GM19467 (cell line): Measurements from ENCODE around the gene CD40.

ENCODE experiments used
- ATAC-seq: cut with Tn5 transposase; IDR thresholded peaks from one replicate; pipeline ENCODE4 v1.9.1; 2021; ENCODE audit warnings: mild to moderate bottlenecking, moderate library complexity; ENCODE audit not compliant: unreplicated experiment

Gene CD40

DNA sequence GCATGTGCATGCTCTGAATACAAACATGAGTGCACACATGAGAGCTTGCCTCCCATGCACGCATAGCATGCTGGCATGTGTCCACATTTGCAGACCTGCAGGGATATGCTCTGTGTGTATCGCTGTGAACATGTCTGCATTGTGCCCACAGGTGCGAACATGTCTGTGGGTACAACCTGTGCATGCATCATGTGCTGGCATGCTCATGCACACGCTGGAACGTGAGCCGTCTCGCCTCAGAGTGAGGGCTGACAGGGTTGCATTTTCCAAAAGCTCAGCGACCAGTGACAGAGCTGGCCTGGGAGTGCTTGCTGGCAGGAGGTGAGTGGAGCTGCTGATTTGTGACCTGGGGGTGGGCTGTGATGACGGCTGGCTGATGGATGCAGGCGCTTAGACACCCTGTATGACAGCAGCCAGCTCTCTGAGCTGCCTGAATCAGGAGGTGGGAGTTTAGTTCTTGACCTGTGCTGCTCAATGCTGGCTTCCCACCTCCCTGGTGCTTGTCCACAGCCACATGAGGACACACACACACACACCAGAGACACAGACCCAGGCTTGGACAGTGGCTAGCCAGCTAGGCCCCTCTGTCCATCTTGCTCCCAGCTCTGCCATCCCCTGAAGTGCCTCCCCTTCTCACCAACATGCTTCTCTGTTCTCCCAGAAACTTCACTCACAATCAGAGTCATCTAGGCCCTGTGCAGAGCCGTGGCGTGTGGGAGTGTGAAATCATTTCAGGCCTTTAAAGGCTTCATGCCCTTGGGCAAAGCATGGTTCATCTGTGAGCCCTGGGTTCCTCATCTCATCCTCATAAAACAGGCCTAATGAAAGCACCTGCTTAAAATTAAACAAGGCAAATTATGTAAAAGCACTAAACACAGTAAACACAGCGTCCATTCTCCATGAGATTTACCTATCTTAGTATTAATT lies 51.4 kb downstream of the CD40 start:
- no peak for ATAC-seq

DNA sequence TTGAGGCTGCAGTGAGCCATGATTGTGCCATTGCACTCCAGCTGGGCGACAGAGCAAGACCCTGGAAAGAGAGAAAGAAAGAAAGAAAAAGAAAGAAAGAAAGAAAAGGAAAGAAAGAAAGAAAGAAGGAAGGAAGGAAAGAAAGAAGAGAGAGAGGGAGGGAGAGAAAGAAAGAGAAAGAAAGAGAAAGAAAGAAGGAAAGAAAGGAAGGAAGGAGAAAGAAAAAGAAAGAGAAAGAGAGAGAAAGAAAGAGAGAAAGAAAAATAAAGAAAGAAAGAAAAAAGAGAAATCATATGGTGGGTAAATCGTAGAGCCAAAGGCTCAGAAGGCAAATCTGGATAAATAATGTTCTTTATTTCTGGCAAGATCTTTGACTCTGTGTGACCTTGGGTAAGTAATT lies 53.4 kb downstream of the CD40 start:
- ATAC-seq, result no peak

DNA sequence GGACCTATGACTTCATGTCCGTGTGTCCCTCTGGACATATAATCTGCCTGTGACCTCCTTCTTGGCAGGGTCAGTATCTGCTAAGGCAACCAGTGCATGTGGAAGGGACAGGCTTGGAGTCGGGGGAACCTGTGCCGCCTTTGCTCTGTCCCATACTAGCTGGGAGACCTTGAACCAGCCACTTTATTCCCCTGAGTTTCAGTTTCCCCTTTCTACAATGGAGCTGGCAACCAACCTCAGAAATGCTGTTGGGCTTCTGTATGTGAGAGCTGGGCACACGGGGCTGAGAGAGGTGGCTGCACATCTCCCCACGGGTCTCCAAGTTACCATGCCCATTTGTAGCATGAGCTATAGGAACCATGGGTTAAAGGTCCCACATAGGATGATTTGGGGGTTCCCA lies 53.8 kb downstream of the CD40 start:
- ATAC-seq, result no peak

DNA sequence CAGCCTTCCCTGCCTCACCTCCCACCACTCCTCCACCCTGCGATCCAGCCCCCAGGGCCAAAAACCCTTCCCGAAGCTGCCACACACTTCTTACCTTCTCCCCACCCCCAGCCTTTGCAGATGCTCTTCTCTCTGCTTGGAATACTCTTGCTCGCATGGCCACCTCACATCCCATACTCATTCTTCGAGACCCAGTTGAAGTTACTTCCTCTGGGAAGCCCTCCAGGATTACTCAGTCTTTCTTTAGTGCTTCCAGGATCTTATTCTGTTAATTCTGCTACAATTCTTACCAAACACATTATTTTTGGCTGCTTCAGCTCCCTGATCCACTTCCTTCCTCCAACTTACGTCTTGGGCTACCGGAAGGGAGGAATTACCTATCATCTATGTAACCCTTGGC lies 54.3 kb downstream of the CD40 start:
- no peak for ATAC-seq

DNA sequence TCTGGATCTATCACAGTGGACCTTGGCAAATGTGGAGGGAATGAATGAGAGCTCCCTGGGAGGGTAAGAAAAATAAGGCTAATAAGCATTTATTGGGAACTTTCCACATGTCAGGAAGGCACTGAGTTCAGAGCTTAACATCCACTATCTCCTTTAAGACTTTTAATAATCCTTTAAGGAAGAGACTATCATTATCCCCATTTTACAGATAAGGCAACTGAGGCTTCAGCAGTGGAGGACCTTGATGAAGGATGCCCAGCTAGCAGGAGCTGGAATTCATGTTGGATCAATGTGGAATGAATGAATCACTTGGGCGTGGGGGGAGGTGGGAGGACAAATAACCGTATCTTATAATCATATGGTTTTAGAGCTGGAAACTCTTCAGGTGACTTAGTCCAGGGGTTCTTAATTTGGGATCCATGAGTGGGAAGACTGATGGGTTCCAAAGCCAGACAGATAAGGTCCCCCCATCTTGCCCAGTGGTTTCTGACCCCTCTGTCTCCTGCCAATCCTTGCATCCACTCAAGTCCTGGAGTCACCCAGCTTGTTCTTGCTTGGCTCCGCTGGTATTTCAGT lies 54.9 kb downstream of the CD40 start:
- ATAC-seq, result no peak

DNA sequence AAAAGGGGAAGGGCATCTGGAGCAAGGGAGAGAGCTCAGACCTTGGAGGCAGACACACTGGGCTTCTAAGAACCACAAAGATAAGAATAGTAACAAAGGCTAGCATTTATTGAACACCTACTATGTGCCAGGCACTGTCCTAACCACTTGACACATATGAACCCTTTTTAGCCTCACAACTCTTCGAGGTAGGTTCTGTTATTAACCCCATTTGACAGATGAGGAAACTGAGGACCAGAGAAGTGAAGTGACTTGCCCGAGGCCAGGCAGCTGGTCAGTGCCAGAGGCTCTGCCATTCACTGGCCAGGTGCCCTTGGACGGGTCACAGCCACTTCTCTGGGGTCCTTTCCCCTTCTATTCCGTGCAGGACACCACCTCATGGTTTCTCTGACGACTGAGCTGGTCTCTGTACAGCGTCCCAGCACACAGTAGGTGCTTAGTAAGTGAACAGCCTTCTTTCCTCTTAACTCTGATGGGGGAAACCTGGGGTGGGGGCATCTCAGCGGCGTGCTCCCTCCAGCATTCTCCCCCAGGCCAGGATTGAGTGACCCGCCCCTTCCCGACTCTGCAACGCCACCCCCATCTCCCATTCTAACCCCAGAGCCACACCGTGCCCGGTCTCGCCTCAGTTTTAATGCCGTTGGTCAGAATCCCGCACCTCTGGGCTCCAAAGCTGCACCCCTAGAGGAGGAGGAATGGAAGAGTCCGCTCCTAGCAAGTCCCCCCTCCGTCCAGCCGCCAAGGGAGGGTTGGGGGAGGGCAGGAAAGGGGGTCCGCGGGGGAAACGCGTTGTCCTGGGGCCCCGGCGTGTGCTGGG lies 55.7 kb downstream of the CD40 start:
- ATAC-seq, result no peak

DNA sequence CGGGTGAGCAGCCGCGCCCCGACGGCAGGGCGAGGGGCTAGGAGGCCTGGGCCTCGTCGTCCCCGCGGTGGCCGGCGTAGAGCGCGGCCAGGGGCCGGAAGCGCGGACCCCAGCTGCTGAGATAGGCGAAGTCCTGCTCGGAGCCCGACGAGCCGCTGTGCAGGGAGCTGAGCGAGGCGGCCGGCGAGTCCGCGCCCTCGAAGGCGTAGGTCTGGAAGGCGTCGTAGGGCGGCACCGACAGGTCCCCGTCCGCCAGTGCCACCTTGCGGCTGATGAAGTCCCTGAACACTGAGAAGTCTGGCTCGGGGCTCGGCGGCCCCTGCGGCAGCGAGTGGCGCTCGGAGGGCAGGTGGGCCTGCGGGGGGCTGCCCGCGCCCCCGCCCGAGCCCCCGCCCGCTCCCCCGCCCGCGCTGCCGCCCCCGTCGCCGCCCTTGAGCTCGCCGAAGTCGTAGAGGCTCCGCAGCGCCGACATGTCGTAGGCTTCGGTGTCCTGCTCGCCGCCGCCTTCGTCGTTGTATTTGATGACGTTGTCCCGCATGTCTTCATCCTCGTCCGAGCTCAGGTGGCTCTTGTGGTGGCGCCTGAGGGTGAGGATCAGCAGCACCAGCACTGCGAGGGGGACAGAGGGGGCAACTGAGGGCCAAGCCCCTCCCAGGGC lies 56.5 kb downstream of the CD40 start:
- ATAC-seq, result no peak

DNA sequence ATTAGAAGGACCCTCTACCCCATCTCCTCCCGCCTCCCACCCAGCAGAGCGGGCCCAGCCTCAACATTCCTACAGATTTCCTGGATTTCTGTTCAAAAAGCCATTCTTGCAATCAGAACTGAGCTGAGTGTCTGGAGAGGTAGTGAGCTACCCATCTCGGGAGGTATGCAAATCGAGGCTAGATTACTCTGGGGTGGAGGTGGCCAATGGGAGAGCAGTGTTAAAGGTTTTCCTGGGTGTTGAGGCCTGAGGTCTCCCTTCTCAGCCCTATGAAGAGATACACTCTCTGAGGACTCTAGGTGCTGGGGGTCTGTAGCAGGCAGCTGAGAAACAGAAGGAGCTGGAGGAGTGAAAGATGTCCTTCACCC lies 57.0 kb downstream of the CD40 start:
- no peak for ATAC-seq

DNA sequence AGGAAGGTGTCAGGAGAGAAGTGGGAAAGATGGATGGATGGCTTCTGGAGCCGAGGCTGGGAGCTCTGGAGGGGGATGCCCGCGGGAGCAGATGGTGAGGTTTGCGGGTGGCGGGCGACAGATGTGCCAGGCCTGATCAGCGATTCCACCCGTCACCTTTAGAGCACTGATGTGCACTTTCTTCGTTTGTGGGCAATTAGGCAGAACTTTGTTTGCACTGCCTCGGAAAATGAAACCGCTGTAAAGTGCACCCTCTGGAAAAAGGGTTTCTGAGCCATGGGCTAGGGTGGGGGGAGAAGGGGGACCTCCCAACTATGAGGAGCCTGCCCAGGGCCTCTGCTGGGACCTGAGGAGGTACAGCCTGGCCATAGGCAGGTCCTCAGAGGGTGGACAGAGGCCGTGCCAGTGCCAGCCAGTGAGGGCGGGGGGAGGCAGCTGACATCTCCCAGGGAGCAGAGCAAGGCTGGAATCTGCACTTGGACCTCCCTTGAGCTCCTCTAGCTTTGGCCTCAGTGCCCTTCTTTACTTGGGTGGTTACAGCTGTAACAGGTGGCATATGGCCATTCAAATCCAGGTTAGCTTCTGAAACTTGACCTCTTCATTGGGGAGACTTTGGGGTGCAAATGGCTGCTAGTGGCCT lies 58.7 kb downstream of the CD40 start:
- ATAC-seq, result no peak

DNA sequence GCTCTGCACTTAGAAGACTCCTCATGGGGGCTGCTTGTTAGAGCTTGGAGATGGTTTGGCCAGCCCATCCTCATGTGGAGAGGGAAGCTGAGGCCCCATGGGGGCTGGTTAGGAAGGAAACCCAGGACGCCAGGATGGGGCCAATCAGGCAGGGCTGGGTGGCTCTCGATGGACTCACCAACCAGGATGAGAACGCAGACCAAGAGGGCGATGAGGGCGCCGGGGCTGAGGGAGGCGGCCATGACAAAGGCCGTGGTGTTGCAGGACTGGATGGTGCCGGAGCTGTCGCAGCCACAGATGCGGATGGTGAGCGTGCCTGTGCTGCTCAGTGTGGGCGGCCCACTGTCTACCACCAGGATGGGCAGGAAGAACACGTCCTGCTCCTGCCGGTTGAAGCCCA lies 59.7 kb downstream of the CD40 start:
- no peak for ATAC-seq

DNA sequence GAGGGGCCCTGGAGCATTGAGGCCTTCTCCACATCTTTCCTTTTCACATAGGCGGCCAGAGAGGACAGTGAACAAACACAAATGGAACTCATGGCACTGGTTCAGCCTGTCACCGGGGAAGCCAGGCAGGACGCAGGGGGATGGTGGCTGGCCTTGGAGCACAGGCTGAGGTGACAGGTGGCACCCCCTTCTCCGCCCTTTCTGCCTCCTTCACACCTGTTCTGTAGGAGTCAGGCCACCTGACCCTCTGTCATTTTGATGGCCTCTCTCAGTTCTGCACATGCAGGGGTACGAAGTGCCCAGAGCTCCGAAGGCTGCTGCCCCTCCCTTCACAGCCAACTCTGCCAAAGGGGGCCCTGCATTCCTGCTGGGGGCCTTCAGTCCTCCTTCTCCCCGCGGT lies 60.8 kb downstream of the CD40 start:
- no peak for ATAC-seq
